Hematopoietic multipotent progenitor cell (in vitro differentiated cells): ENCODE results near the gene KSR1. TPM values are rescaled to one million over a fixed set of nuclear protein-coding genes. Genes with fewer than 3 reads are reported as not detected.
"Not testable (repeated sequence)": the region's sequence is repeated elsewhere in the genome, so short reads cannot be mapped to it uniquely, and the experiment has no call there.

Source experiments
- DNase-seq, 3 donors: peaks; one replicate each; pipeline ENCODE4 v3.0.0-alpha.2; 2011 to 2015; ENCODE audit warnings: low read depth in 2 of 3, low spot score in 2 of 3
- total RNA-seq: library from RNA; depleted of rRNA; stranded (reverse); fragments of >200 nt; gene quantifications from one replicate; pipeline ENCODE4 v1.2.3, GENCODE V29; 2012

KSR1 gene
- total RNA-seq: 43.1 TPM

DNA sequence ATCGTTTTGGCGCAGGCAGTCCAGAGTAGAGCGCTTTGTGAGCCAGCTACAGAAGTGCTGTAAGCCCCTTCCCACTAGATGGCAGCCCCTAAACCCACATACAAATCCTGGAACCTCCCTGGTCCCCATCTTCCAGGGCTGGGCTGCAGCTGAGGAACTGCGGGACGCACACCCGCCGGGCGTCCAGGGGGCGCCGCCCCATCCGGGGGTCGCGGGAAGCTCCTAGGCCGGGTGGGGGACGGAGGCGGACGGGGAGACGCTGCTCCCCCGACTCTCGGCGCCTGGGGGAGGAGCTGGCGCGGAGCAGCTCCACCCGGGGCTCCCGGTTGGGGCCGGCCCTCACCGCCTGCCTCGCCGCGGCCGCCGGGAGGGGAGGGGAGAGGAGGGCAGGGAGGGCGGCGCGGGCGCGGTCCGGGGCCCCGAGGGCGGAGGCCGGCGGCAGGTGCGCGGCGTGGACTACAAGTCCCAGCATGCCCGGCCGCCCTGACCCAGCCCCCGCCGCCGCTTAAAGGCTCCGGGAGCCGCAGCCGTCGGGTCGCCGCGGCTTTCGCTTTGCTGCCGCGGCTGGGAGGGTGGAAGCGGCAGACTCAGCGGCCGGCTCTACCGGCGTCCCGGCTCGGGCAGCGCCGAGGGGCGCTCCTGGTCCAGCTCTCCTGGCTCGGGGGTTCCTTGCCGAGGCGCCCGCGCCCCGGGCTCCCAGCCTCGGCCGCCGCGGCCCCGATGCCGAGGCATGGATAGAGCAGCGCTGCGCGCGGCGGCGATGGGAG is at the start of gene KSR1:
TSS of gene KSR1 (plus strand) at position 535 of the 767 bp plus-strand sequence. CDS start at position 731, 196 bp downstream.
- DNase-seq: peak; percentile 53 to 90 (median 87)

DNA sequence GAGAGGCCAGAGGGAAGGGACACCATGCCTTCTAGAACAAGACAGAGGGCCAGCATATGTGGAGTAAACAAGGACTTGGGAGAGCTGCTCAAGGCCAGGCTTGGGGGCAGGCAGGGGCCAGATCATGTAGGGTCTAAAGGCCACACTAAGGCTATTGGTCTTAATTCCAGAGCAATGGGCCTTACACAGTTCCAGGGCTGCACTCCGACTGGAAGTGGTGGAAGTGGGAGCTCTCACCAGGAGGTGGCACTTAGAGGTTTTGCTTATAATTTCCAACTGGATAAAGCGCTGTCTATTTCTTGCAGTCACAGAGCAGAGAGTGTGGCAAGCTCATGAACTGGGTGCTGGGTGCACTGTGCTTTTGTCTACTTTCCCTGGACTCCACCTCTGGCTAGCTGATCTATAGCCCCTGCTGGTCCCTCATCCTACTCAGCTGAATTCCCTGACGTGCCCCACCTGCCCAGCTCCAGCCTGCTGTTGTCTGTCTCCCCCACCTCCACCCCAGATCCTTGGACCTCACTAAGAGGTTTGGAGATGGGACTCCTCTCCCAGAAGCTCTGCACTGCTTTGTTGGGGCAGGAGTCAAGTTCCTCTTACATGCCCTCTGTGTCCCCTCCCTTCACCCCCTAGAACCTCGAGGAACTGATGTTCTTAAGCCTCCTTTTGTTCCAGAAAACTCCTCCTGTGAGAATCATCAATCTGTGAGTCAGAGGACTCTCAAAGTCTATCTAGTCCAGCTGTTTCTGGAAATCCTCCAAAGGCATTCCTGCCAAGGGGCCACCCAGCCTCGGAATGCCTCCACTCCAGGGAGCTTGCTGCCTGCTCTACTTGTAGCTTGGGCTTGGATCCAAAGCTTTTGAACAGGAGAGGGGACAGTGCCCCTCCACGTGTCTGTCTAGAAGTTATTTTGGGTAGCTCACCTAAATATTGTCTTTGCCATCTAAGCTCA is 48.1 kb upstream of the KSR1 start:
- DNase-seq: no peak

DNA sequence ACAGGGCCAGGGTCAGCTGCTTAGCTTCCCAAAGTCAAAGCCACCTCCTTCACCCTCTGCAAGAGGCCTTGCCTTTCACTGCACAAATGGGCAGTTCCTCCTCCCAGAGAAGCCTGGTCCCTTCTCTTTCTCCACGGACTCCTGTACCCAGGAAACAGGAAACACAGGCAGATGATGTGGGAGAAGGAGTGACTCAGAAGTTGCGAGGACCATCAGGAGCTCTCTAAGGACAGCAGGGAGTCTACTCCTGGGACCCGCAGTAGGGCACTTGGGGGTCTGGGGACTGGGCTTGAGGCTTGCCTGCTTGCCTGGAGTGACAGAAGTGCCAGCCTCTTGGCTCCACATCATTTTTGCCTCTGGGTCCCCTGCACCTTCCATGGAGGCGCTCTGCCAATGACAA is 47.4 kb upstream of the KSR1 start:
- no peak for DNase-seq

DNA sequence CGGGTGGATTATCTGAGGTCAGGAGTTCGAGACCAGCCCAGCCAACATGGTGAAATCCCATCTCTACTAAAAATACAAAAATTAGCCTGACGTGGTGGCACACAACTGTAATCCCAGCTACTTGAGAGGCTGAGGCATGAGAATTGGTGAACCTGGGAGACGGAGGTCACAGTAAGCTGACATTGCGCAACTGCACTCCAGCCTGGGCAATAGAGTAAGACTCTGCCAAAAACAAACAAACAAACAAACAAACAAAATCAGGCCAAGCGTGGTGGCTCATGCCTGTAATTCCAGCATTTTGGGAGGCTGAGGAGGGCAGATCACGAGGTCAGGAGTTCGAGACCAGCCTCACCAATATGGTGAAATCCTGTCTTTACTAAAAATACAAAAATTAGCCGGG is 44.1 kb upstream of the KSR1 start:
- DNase-seq: not testable (repeated sequence)

DNA sequence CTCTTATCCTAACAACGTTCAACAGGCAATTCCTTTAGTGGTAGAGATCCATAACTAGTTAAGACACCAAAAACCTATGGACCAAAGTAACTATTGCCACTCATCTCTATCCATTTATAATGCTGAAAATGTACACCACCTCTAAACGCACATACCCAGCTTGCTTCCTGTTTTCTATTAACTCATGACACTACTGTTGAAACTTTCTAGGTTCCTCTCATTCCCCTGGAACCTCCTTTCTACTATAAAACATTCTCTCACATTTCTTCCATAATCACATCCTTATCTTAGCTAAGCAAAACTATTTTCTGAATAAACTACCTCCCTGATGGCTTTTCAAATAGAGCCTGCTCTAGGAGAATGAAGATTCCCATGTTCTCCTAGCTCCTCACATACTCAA is 42.9 kb upstream of the KSR1 start:
- DNase-seq: peak in 1 of 3 donors; percentile 17

DNA sequence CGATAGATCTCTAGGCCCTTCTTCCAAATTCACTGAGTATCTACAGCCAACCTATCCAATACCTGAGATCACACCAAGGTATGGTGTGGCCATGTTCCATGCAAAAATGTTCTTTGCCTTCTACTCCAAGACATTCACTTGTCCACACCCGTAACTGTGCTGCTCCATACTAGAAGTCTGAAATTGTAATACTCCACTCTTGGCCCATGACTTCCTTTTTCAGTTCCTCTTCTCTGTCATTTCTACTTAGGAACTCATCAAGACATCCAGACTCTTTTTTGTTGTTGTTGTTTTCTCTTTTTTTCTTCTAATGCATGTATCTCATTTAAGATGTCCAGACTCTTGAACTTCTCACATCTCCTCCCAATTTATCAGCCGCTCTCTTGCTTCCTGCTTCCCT is 42.5 kb upstream of the KSR1 start:
- peak in 1 of 3 donors; percentile 14 for DNase-seq

DNA sequence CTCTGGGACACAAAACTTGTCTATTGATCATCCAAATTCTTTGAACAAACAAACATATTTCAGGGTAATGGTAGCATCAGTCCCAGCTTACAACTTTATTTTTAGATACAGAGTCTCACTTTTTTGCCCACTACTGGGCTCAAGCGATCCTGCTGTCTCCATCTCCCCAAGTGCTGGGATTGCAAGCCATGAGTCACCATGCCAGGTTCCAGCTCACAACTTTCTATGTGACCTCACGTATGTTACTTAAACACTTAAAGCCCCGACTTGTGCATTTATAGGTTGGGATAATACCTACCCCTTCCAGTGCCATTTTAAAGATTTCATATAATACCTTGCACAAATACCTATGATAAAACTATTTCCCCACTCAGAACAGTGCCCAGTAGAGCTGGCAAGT is 42.0 kb upstream of the KSR1 start:
- no peak for DNase-seq

DNA sequence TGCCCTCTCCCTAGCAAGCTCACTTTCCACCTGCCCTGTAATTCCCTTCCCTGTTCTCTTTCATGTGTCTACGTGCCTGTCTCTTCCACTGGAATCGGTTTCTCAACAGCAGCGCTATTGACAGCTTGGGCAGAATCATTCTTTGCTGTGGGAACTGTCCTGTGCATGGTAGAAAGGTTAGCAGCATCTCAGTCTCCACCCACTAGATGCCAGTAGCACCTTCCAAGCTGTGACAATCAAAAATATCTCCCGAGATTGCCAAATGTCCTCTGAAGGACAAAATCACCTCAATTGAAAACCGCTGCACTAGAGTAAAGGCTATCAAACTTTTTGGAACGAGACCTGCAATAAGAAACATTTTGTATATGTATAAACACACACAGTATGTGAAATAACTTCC is 41.6 kb upstream of the KSR1 start:
- DNase-seq: no peak

DNA sequence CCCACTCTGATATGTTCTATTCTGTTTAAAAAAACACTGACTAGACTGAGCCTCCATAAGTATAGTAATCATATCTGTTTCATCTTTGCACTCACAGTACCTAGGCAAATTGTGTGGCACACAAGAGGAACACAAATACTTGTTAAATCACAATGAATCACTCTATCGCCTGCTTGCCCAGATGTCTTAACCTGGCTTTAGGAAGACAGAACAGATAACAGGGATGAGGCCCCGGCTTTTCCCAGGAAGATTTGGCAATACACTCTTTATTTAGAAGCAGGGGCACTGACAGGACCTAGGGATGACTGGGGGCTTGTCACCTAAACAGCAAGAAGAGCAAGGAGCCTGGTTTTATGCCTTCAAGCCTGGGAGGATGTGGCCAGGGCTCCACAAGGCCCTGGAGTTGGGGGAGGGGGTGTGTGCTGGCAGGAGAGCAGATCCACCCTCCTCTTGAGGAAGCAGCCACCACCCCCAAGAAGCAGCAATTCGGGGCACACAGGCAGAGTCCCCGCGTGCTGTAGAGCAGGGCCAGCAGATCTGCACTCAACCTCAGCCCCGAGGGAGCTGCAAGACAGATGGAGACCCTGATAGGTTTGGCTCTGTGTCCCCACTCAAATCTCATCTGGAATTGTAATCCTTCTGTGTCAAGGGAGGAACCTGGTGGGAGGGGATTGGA is 41.0 kb upstream of the KSR1 start:
- peak in 1 of 3 donors; percentile 11 for DNase-seq

DNA sequence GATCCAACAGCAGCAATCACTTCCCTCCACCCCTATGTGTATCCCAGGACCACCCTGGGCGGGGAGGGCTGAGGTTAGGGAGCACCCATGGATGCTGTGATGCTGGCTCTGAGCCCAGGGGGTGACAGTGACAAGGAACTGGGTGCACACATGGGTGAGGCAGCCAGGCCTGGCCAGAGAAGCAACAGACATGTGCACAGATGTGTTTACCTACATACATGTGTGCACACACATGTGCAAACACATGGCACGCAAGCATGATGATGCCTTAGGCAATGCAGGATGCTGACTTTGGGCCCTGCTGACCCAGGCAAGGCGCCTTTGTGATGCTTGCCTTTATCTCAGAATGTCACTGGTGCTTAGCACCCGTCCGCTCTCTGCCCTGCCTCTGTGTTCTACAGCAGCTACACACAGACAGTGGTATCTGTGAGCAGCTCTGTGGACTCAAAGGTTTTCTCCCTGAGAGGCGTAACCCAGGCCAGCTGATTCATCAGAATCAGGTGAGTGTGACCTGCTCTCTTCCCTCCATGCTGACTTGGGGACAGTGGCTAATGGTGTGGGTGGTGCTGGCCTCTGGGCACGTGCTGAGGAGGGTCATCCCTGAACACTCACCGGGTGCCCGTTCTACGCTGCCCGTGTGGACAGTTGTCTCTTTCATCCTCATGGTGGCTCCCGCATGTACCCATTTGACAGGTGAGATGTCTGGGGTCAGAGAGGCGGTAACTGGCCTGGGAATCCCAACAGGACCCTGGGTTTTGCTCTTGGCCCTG is 38.5 kb upstream of the KSR1 start:
- DNase-seq: no peak

DNA sequence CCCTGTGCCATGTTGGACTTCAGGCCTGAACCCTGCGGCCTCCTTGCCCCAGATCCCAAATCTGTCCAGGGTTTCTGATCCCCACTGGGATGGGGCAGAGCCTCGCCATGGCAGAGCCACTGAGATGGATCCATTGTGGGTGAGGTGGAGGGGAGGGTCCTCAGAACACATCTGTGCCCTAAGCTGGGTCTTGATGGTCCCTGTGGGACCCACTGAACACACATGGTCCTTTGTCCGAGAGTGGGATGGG is 38.0 kb upstream of the KSR1 start:
- DNase-seq: no peak

DNA sequence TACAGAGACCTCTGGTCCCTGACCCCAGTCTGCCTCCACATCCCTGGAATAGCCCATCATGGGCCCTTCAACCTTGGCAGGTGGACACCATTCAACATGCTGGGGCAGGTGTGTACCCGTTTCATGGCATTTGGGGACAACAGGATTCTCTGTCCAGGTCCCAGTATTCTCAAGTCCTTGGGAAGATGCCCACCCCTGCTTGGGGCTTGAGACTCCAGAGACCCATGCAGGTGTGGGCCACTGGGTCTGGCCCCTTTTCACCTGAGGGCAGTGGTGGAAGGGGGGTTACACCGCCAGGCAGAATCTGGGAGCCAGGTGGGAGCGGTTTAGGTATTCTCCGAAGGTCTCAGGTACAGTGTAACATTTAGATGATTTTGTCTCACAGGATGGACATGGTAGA is 37.1 kb upstream of the KSR1 start:
- DNase-seq: no peak

DNA sequence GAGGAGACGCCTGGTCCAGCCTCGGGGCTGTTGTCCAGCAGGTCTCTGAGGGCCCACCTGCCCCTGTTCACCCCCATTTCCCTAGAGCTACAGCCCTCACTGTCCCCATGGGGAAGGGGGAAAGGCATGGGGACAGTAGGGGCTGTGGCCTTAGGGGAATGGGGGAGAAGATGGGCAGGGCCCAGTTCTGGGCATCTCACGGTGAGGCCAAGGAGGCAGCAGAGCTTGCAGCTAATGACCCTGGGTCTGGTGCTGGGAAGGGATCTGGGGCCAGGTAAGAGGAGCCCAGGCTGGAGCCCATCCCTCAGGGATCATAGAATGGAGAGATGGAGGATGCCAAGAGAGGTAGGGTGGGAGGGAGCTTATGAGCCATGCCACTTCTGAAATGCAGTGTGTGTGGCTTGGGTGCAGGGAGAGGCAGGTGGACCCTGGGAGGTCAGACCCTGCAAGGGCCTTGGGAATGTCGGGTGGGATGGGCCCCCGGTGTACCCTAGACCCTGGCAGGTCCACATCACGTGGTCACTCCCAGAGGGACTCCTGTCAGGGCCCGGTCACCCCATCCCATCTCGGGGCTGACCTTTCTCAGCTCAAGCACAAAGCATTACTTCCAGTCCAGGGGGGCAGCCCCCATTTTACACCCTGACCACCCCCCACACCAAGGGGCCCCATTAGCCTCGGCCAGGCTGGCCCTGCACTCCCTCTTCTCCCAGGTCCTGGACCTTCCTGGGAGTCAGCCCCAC is 35.9 kb upstream of the KSR1 start:
- no peak for DNase-seq

DNA sequence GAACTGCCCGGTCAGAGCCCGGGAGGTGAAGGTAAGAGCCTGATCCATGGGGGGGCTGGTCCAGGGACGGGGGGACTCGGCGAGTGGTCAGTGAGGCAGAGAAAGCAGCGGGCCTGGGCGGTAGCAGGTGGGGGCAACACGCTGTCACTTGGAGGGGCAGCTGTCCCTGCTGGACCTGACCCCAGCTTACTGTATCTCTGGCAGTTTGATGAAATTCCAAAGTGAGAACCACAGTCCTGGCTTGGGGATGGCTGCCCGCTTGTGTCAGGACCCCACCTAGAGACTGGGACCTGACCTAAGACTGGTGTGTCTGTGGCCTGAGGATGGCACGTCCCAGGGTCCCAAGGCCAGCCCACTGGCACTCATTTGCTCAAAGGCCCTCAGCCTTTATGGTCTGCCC is 35.1 kb upstream of the KSR1 start:
- no peak for DNase-seq

DNA sequence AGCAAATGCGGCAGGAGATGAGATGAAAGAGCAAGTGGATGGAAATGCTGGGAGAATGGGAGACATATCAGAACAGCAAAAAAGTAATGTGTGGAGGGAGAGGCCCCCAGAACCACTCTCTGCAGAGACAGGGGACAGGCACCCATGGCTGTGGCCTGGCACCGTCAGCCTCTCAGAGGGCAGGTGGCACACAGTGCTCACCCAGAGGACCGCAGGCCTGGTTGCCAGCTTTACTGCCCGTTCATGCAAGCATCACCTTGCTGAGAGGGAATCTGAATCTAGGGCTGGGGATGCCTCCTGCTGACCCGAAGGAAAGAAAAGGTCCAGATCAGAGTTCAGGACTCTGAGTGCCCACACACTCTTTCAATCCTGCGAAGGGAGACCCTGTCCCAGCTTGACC is 34.6 kb upstream of the KSR1 start:
- DNase-seq: not testable (repeated sequence)

DNA sequence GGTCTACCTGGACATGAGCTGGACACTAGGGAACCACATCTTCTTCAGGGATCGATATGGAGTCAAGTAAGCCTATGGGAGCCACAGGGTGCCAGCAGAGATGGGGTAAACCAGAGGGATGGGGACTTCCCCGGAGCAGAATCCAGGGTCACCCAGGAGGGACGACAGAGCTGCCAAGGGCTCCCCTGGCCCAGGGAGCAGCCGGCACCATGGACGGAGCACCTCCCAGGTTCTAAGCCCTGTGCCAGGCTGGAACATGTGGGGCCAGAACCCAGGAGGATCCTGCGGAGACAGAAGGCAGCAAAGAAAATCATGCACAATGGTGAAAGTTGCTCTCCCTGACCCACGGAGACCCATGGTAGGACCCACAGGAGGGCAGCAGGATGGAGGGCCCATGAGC is 33.6 kb upstream of the KSR1 start:
- DNase-seq: no peak

DNA sequence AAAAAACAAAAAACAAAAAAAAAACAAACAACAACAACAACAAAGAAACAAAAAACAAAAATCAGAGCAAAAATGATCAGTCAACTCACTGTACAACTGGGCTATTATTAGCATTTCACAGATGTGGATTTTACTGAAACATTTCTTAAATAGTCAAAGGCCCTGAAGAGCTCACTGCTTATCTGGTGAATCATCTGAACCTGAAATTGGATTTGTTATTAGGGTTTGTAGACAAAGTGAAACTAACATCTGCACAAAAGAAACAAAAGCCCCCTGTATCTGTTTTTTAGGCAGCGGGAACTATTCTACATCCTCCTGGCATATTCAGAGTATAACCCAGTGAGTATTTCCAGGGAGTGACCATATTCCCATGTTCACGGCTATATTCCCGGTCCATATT is 32.6 kb upstream of the KSR1 start:
- no peak for DNase-seq

DNA sequence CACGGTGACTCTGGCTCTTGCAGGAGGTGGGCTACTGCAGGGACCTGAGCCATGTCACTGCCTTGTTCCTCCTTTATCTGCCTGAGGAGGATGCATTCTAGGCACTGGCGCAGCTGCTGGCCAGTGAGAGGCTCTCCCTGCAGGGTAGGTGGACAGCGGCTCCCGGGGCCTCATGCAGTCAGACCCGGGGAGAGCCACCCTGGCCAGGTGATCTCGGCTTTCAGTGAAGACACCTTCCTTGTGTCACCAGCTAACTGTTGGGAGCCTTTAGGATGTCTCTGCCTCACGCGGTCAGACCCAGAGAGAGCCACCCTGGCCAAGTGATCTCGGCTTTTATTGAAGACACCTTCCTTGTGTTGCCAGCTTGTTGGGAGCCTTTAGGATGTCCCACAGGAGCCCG is 31.7 kb upstream of the KSR1 start:
- no peak for DNase-seq

DNA sequence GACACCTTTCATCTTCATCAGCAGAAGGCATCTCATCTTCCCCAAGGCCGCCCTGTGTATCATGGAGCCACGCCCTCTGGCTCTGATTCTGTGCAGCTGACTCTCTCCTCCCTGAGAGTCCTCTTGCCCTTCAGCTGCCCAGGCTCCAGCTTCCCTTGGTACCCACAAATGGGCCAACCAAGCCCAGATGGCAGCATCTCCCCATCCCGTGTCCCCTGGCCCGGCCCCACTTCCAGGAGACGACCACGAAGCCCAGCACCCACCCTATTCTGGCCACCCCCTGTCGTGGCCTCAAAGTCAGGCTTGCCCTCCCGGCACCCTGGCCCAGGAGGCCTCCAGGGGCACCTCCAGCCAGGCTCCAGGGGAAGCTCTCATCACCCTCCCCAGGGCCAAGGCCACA is 31.3 kb upstream of the KSR1 start:
- DNase-seq: no peak

DNA sequence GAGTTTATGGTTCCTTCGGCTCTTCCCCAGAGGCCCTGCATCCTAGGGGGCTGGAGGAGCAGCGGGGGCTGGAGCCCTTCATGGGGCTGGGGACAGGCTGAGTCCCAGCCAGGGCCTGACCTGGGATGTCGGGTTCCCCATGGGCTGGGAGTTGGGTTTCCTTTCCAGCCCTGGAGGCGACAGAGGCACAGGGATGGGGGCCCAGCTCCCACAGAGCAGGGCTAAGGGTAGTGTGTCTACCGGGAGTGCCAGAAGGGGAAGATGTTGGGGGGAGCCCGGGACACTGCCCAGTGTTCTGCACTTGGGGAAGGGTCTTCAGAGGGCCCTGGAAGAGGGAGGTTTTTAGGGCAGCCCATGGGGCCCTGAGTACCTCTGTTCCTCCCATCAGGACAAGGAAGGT is 30.7 kb upstream of the KSR1 start:
- DNase-seq: not testable (repeated sequence)
